Activated T-helper 2 cell treated with anti-CD3 and anti-CD28 coated beads, Interferon-gamma antibody, Interleukin-2, Interleukin-4, amounts not matched to agents 10 μg/mL and 5 μg/mL and 100 μg/mL, durations not matched to agents 14 hours and 24 hours and 36 hours (primary cell): Measurements from ENCODE around the gene DENND2A. TPM values are rescaled to one million over a fixed set of nuclear protein-coding genes. Genes with fewer than 3 reads are reported as not detected.
"Not testable (repeated sequence)": the region's sequence is repeated elsewhere in the genome, so short reads cannot be mapped to it uniquely, and the experiment has no call there.

Experiments used
- DNase-seq: peaks from one replicate; pipeline ENCODE4 v3.0.0; 2021; ENCODE audit warnings: low spot score
- H3K27ac Mint-ChIP-seq: one replicate; pipeline ENCODE4 v1.8.0; 2021; ENCODE audit warnings: mixed read lengths
- H3K27me3 Mint-ChIP-seq: one replicate; pipeline ENCODE4 v1.8.0; 2021; ENCODE audit warnings: low read depth, mixed read lengths
- H3K36me3 Mint-ChIP-seq: one replicate; pipeline ENCODE4 v1.8.0; 2021; ENCODE audit warnings: low read depth, mixed read lengths
- H3K4me1 Mint-ChIP-seq: one replicate; pipeline ENCODE4 v1.8.0; 2021; ENCODE audit warnings: low read depth, mixed read lengths
- H3K4me3 Mint-ChIP-seq: one replicate; pipeline ENCODE4 v1.8.0; 2021; ENCODE audit warnings: low read depth, mild to moderate bottlenecking, moderate library complexity, mixed read lengths
- H3K9me3 Mint-ChIP-seq: one replicate; pipeline ENCODE4 v1.8.0; 2021; ENCODE audit warnings: mixed read lengths
- intact Hi-C: fragments of 100-400 bp; cut with micrococcal nuclease; formaldehyde crosslinking; loops from one replicate; pipeline ENCODE4 v1.15.1; 2023
- total RNA-seq: library from RNA; stranded (reverse); gene quantifications from 2 replicates; pipeline ENCODE4 v1.2.3, GENCODE V29; 2022

The DENND2A gene
- total RNA-seq, 1 donor from 2014 or later: not detected

GRCh38 chr7:140637400-140637799 lies 3.2 kb downstream of the DENND2A start:
- Mint-ChIP-seq H3K36me3 (no peaks in the 10 kb centered on the region), H3K9me3 (no peaks in the 10 kb centered on the region), H3K27me3 (peaks cover 51% of the 10 kb centered on the region), H3K4me1 (peaks cover 10% of the 10 kb centered on the region), H3K27ac (no peak overlapping the region), H3K4me3 (no peak overlapping the region)
- intact Hi-C loops: no loop called here
- no peak for DNase-seq

GRCh38 chr7:140635816-140636215 lies 4.8 kb downstream of the DENND2A start:
- Mint-ChIP-seq H3K27me3 (peaks cover 41% of the 10 kb centered on the region), H3K4me3 (no peak overlapping the region), H3K36me3 (no peaks in the 10 kb centered on the region), H3K9me3 (no peaks in the 10 kb centered on the region), H3K4me1 (peaks cover 8% of the 10 kb centered on the region), H3K27ac (no peak overlapping the region)
- intact Hi-C loops: no loop called here
- DNase-seq: no peak

GRCh38 chr7:140635345-140635744 lies 5.3 kb downstream of the DENND2A start:
- Mint-ChIP-seq H3K4me3 (no peak overlapping the region), H3K4me1 (peaks cover 8% of the 10 kb centered on the region), H3K9me3 (no peaks in the 10 kb centered on the region), H3K36me3 (no peaks in the 10 kb centered on the region), H3K27me3 (peaks cover 43% of the 10 kb centered on the region), H3K27ac (no peak overlapping the region)
- no peak for DNase-seq
- intact Hi-C loops: no loop called here

GRCh38 chr7:140631602-140632001 lies 9.0 kb downstream of the DENND2A start:
- no peak for DNase-seq
- Mint-ChIP-seq H3K9me3 (no peaks in the 10 kb centered on the region), H3K27me3 (peaks cover 14% of the 10 kb centered on the region)

GRCh38 chr7:140631021-140631420 lies 9.6 kb downstream of the DENND2A start:
- Mint-ChIP-seq H3K36me3 (no peaks in the 10 kb centered on the region), H3K9me3 (no peaks in the 10 kb centered on the region), H3K27ac (no peak overlapping the region), H3K4me1 (no peaks in the 10 kb centered on the region), H3K4me3 (no peak overlapping the region), H3K27me3 (peaks cover 11% of the 10 kb centered on the region)
- intact Hi-C loops: no loop called here
- no peak for DNase-seq

More at GRCh38 chr7:140631602-140632001, 9.0 kb downstream of the DENND2A start:
- intact Hi-C loops: no loop called here
- Mint-ChIP-seq H3K36me3 (no peaks in the 10 kb centered on the region), H3K27ac (no peak overlapping the region), H3K4me1 (no peaks in the 10 kb centered on the region), H3K4me3 (no peak overlapping the region)

GRCh38 chr7:140625908-140626868 lies 14.4 kb downstream of the DENND2A start:
- Mint-ChIP-seq H3K36me3 (no peaks in the 10 kb centered on the region), H3K27ac (no peak overlapping the region), H3K4me1 (peaks cover 3% of the 10 kb centered on the region), H3K27me3 (peaks cover 10% of the 10 kb centered on the region), H3K4me3 (no peak overlapping the region), H3K9me3 (no peaks in the 10 kb centered on the region)
- DNase-seq: no peak
- intact Hi-C loops: no loop called here

GRCh38 chr7:140625192-140625558 lies 15.4 kb downstream of the DENND2A start:
- H3K36me3 Mint-ChIP-seq, intact Hi-C loops, H3K9me3 Mint-ChIP-seq, H3K27ac Mint-ChIP-seq, DNase-seq, H3K4me1 Mint-ChIP-seq, H3K4me3 Mint-ChIP-seq, H3K27me3 Mint-ChIP-seq: not testable (repeated sequence)

- no peak for DNase-seq
- Mint-ChIP-seq H3K9me3 (no peaks in the 10 kb centered on the region), H3K27ac (no peak overlapping the region), H3K27me3 (peaks cover 2% of the 10 kb centered on the region), H3K36me3 (no peaks in the 10 kb centered on the region), H3K4me3 (no peak overlapping the region), H3K4me1 (peaks cover 3% of the 10 kb centered on the region)
- intact Hi-C loops: no loop called here
These were observed 16.0 kb downstream of the DENND2A start for GRCh38 chr7:140624392-140625191.

- no peaks in the 10 kb centered on the region for H3K36me3 Mint-ChIP-seq
- H3K27me3 Mint-ChIP-seq: peaks cover 2% of the 10 kb centered on the region
- peaks cover 3% of the 10 kb centered on the region for H3K4me1 Mint-ChIP-seq
- no peak for DNase-seq
- intact Hi-C loops: no loop called here
- H3K4me3 Mint-ChIP-seq: no peak overlapping the region
- H3K27ac Mint-ChIP-seq: no peak overlapping the region
- no peaks in the 10 kb centered on the region for H3K9me3 Mint-ChIP-seq
These were observed 16.6 kb downstream of the DENND2A start for GRCh38 chr7:140623980-140624379.

- Mint-ChIP-seq H3K9me3 (no peaks in the 10 kb centered on the region), H3K4me3 (no peak overlapping the region), H3K27ac (no peak overlapping the region), H3K27me3 (peaks cover 2% of the 10 kb centered on the region), H3K36me3 (no peaks in the 10 kb centered on the region), H3K4me1 (peaks cover 3% of the 10 kb centered on the region)
- DNase-seq: no peak
- intact Hi-C loops: no loop called here
These were observed 19.1 kb downstream of the DENND2A start for GRCh38 chr7:140621401-140622021.

- H3K9me3 Mint-ChIP-seq, H3K4me1 Mint-ChIP-seq, DNase-seq, H3K27me3 Mint-ChIP-seq, H3K27ac Mint-ChIP-seq, intact Hi-C loops, H3K36me3 Mint-ChIP-seq, H3K4me3 Mint-ChIP-seq: not testable (repeated sequence)
These were observed 20.6 kb downstream of the DENND2A start for GRCh38 chr7:140619915-140620510.

- H3K9me3 Mint-ChIP-seq: no peaks in the 10 kb centered on the region
- H3K36me3 Mint-ChIP-seq: no peaks in the 10 kb centered on the region
- DNase-seq: no peak
- H3K27ac Mint-ChIP-seq: no peak overlapping the region
- H3K4me1 Mint-ChIP-seq: peaks cover 3% of the 10 kb centered on the region
- no peak overlapping the region for H3K4me3 Mint-ChIP-seq
- H3K27me3 Mint-ChIP-seq: no peaks in the 10 kb centered on the region
- intact Hi-C loops: no loop called here
These were observed 21.4 kb downstream of the DENND2A start for GRCh38 chr7:140619176-140619575.
